HG02885 (cell line): ENCODE data around the gene GPRIN1.

Source experiments
- ATAC-seq: cut with Tn5 transposase; IDR thresholded peaks from one replicate; pipeline ENCODE4 v1.9.1; 2021; ENCODE audit warnings: mild to moderate bottlenecking; ENCODE audit not compliant: unreplicated experiment, poor library complexity

The GPRIN1 gene

GRCh38 chr5:176548967-176549444, 61.0 kb downstream of the GPRIN1 start, which contains the start of gene CDHR2:
CDHR2 (plus strand) TSS chr5:176549342; CDS start chr5:176565353, 16,011 bp downstream.
- no peak for ATAC-seq

DNA sequence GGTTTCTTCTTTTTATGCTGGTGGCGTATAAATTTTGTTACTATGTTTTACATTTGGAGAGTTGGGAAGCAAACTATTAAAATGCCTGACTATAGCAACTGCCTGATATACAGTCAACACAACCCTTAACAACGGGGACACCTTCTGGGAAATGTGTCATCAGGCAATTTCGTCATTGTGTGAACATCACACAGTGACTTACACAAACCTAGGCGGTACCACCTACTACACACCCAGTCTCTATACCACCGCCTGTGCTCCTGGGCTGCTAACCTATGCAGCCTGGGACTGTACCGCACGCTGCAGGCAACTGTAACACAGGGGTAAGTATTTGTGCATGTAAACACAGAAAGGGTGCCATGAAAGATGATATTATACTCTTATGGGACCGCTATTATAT, 62.2 kb downstream of the GPRIN1 start:
- ATAC-seq, result no peak
